Measurements from ENCODE around the gene CD180.

DNA sequence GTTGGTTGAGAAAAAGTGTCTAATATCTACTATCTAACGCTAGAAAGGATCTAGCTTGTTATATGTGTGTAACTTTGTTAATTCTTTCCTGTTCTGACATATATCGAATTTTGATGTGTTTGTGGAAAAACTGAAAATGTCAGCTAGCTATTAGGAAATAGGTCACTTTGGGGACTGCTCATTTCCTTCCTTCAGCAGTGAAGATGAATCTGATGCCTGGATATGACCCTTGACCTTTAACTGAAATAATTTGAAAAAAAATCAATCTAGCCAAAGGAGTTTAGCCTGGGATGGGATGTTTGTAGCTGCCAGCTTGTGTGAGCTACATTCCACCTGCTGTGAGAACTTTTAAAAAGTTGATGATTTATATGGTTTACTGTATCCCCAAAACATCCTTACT lies 66.8 kb downstream of the CD180 start:
- TF ChIP-seq, protein P1, sequence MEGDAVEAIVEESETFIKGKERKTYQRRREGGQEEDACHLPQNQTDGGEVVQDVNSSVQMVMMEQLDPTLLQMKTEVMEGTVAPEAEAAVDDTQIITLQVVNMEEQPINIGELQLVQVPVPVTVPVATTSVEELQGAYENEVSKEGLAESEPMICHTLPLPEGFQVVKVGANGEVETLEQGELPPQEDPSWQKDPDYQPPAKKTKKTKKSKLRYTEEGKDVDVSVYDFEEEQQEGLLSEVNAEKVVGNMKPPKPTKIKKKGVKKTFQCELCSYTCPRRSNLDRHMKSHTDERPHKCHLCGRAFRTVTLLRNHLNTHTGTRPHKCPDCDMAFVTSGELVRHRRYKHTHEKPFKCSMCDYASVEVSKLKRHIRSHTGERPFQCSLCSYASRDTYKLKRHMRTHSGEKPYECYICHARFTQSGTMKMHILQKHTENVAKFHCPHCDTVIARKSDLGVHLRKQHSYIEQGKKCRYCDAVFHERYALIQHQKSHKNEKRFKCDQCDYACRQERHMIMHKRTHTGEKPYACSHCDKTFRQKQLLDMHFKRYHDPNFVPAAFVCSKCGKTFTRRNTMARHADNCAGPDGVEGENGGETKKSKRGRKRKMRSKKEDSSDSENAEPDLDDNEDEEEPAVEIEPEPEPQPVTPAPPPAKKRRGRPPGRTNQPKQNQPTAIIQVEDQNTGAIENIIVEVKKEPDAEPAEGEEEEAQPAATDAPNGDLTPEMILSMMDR (IDR thresholded peaks at IDR 0.05; ENCODE audit: insufficient read depth, low read length), result no peak
- TF ChIP-seq POLR2AphosphoS5 (IDR thresholded peaks at IDR 0.05; ENCODE audit: low read depth), result no peak
- TF ChIP-seq, protein P2, sequence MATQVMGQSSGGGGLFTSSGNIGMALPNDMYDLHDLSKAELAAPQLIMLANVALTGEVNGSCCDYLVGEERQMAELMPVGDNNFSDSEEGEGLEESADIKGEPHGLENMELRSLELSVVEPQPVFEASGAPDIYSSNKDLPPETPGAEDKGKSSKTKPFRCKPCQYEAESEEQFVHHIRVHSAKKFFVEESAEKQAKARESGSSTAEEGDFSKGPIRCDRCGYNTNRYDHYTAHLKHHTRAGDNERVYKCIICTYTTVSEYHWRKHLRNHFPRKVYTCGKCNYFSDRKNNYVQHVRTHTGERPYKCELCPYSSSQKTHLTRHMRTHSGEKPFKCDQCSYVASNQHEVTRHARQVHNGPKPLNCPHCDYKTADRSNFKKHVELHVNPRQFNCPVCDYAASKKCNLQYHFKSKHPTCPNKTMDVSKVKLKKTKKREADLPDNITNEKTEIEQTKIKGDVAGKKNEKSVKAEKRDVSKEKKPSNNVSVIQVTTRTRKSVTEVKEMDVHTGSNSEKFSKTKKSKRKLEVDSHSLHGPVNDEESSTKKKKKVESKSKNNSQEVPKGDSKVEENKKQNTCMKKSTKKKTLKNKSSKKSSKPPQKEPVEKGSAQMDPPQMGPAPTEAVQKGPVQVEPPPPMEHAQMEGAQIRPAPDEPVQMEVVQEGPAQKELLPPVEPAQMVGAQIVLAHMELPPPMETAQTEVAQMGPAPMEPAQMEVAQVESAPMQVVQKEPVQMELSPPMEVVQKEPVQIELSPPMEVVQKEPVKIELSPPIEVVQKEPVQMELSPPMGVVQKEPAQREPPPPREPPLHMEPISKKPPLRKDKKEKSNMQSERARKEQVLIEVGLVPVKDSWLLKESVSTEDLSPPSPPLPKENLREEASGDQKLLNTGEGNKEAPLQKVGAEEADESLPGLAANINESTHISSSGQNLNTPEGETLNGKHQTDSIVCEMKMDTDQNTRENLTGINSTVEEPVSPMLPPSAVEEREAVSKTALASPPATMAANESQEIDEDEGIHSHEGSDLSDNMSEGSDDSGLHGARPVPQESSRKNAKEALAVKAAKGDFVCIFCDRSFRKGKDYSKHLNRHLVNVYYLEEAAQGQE (IDR thresholded peaks at IDR 0.05; ENCODE audit: insufficient replicate concordance, low read depth), result no peak

Measured in HL-60 (cell line).